ENCODE data around the gene PRDM16. TPM values are rescaled to one million over a fixed set of nuclear protein-coding genes. Genes with fewer than 3 reads are reported as not detected.
A peak's percentile ranks its signal among the peaks of the same experiment; 100 is the strongest.

Gene PRDM16
- total and polyA plus RNA-seq, 2 of the 4 experiments (the other 2 are of a cell fraction): 0.02 TPM; not detected in 1

GRCh38 chr1:3076363-3076740, 7.3 kb downstream of the PRDM16 start:
- H3K36me3 ChIP-seq (ENCODE audit: control insufficient read depth, insufficient read depth, low read length): no peaks in the 10 kb centered on the region
- peak overlapping the region; percentile 42 for H2AK9ac ChIP-seq (replicated peaks; ENCODE audit: low read depth, low read length, poor library complexity)
- ATAC-seq (ENCODE audit: low read depth): no peak
- no peak overlapping the region for H3K18ac ChIP-seq (ENCODE audit: low read depth, low read length)
- H3K9me1 ChIP-seq (ENCODE audit: insufficient read depth, low read length): no peaks in the 10 kb centered on the region
- no peak overlapping the region for H3K14ac ChIP-seq (replicated peaks; ENCODE audit: low read depth, low read length)
- H3K4me1 ChIP-seq (ENCODE audit: control insufficient read depth, insufficient read depth, low read length): no peaks in the 10 kb centered on the region
- in situ Hi-C loops (cut with MboI; ENCODE audit: low sequenced_read_pairs) (no loop called here), dilution Hi-C loops (cut with HindIII; ENCODE audit: low sequenced_read_pairs, unreplicated experiment) (no loop called here), intact Hi-C loops (cut with micrococcal nuclease) (no loop called here)
- no peak overlapping the region for H3K4ac ChIP-seq (ENCODE audit: low read depth, low read length)
- no TSS peak for BruUV-seq (replicated peaks)
- H3K56ac ChIP-seq (ENCODE audit: extremely low read depth, insufficient read depth, low read length): no peak overlapping the region
- no peak overlapping the region for H3K23ac ChIP-seq (ENCODE audit: low read depth, low read length)
- no peak for DNase-seq
- no peak overlapping the region for H3K9ac ChIP-seq (ENCODE audit: low read depth, low read length)
- no peaks in the 10 kb centered on the region for H4K20me1 ChIP-seq (ENCODE audit: insufficient read depth, low read length)
- POLR2A ChIA-PET (ENCODE audit: unreplicated experiment): no interaction called here
- H2BK120ac ChIP-seq (ENCODE audit: low read depth, low read length): no peak overlapping the region
- H2BK15ac ChIP-seq (ENCODE audit: low read depth, low read length): no peak overlapping the region
- no peak overlapping the region for H4K5ac ChIP-seq (ENCODE audit: low read depth, low read length)
- H2BK20ac ChIP-seq (ENCODE audit: low read depth, low read length): no peak overlapping the region
- no peak overlapping the region for H4K8ac ChIP-seq (ENCODE audit: low read depth in 2 of 2, low read length in 2 of 2)
- H2AFZ ChIP-seq (replicated peaks; ENCODE audit: low read length, poor library complexity): no peak overlapping the region
- no peak overlapping the region for H4K91ac ChIP-seq (ENCODE audit: insufficient read depth, low read depth, low read length)
- TF ChIP-seq RAD21 (IDR thresholded peaks at IDR 0.05; ENCODE audit: low read length) (no peak), CEBPB (IDR thresholded peaks at IDR 0.05; ENCODE audit: low read depth, low read length) (no peak), MAZ (IDR thresholded peaks at IDR 0.05; ENCODE audit: borderline replicate concordance, low read depth, low read length) (no peak), SMC3 (IDR thresholded peaks at IDR 0.05; ENCODE audit: low read depth, low read length) (no peak)
- H3K9me3 ChIP-seq (ENCODE audit: control insufficient read depth, insufficient read depth, low read length): no peaks in the 10 kb centered on the region
- 81% methylated on average over 6 of the region's 11 CpGs; no CpG with 5 or more reads in 1 of the 2 experiments for WGBS, 2 experiments (ENCODE audit: extremely low coverage in 2 of 2, insufficient read length in 1 of 2)
- H2BK5ac ChIP-seq (ENCODE audit: low read depth, low read length, poor library complexity, severe bottlenecking): no peak overlapping the region
- H3K27me3 ChIP-seq (ENCODE audit: control insufficient read depth, insufficient read depth, low read length): peaks cover 44% of the 10 kb centered on the region
- H3K79me1 ChIP-seq (ENCODE audit: low read depth in 1 of 2, low read length in 2 of 2): no peaks in the 10 kb centered on the region
- H3K4me2 ChIP-seq (ENCODE audit: low read depth, low read length): no peak overlapping the region
- CTCF ChIA-PET: no interaction called here
- H3K27ac ChIP-seq (ENCODE audit: insufficient read depth, low read length): no peak overlapping the region
- H2AK5ac ChIP-seq (ENCODE audit: low read depth, low read length): no peak overlapping the region
- no peak overlapping the region for H3K4me3 ChIP-seq (ENCODE audit: insufficient read depth, low read depth, low read length)
